ENCODE measurements around the gene TMA16.

GRCh38 chr4:163494360-163495241, at the start of gene TMA16:
- TF ChIP-seq RFX3 (CRISPR knock-in tag; IDR thresholded peaks at IDR 0.05) (peak; percentile 8; the same call in 1 of the 2 replicates), CTCF (CRISPR knock-in tag; IDR thresholded peaks at IDR 0.05) (peak; percentile 35), KDM1A (CRISPR knock-in tag; IDR thresholded peaks at IDR 0.05) (no peak), ZNF512 (CRISPR knock-in tag; IDR thresholded peaks at IDR 0.05) (0 out of 2 replicates have a peak, but pooled peaks have one; percentile 73)

Data from HepG2 (cell line).